ENCODE results near the gene BGLAP.
A peak's percentile ranks its signal among the peaks of the same experiment; 100 is the strongest.

Gene BGLAP

DNA sequence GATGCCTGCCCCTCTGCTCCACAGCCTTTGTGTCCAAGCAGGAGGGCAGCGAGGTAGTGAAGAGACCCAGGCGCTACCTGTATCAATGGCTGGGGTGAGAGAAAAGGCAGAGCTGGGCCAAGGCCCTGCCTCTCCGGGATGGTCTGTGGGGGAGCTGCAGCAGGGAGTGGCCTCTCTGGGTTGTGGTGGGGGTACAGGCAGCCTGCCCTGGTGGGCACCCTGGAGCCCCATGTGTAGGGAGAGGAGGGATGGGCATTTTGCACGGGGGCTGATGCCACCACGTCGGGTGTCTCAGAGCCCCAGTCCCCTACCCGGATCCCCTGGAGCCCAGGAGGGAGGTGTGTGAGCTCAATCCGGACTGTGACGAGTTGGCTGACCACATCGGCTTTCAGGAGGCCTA lies 754 bp downstream of the BGLAP start:
- no peak overlapping the region for H3K4me3 ChIP-seq (replicated peaks; ENCODE audit: low read depth, low read length)
- no peak for DNase-seq (ENCODE audit: extremely low read depth, low read depth)
- TF ChIP-seq CTCF (IDR thresholded peaks at IDR 0.05; ENCODE audit: low read depth, low read length, missing control alignments): no peak

DNA sequence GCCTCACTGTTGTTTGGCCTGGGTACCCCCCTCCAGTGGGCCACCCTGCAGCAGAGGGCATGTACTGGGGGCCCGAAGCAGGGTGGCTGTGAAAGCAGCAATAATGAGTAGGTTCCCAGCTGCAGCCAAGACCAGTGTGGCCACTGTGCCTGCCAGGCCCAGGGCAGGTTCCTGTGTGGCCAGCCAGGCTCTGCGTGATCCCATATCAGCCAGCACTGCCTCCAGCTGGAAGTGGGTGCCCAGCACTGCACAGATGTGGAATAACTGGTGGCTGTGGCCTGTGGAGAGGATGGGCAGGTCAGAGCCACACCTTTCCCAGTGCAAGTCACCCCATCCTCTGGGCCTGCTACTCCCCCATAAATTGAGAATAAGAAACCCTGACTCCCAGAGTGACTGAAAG lies 2.1 kb downstream of the BGLAP start:
- TF ChIP-seq CTCF (IDR thresholded peaks at IDR 0.05; ENCODE audit: low read depth, low read length, missing control alignments): no peak
- no peak for DNase-seq (ENCODE audit: extremely low read depth, low read depth)

GRCh38 chr1:156244712-156245111 lies 2.7 kb downstream of the BGLAP start:
- no peak for TF ChIP-seq CTCF (IDR thresholded peaks at IDR 0.05; ENCODE audit: low read depth, low read length, missing control alignments)
- no peak for DNase-seq (ENCODE audit: extremely low read depth, low read depth)
- H3K4me3 ChIP-seq (replicated peaks; ENCODE audit: low read depth, low read length): no peak overlapping the region

More for the DNA sequence above, 2.1 kb downstream of the BGLAP start:
- no peak overlapping the region for H3K4me3 ChIP-seq (replicated peaks; ENCODE audit: low read depth, low read length)

- DNase-seq (ENCODE audit: extremely low read depth, low read depth): no peak
- peak overlapping the region; percentile 27 for H3K4me3 ChIP-seq (replicated peaks; ENCODE audit: low read depth, low read length)
- TF ChIP-seq CTCF (IDR thresholded peaks at IDR 0.05; ENCODE audit: low read depth, low read length, missing control alignments): no peak
Measured at GRCh38 chr1:156245451-156246232, 3.7 kb downstream of the BGLAP start.

GRCh38 chr1:156246241-156246780 lies 4.3 kb downstream of the BGLAP start:
- H3K4me3 ChIP-seq (replicated peaks; ENCODE audit: low read depth, low read length): no peak overlapping the region
- no peak for DNase-seq (ENCODE audit: extremely low read depth, low read depth)
- TF ChIP-seq CTCF (IDR thresholded peaks at IDR 0.05; ENCODE audit: low read depth, low read length, missing control alignments): no peak

DNA sequence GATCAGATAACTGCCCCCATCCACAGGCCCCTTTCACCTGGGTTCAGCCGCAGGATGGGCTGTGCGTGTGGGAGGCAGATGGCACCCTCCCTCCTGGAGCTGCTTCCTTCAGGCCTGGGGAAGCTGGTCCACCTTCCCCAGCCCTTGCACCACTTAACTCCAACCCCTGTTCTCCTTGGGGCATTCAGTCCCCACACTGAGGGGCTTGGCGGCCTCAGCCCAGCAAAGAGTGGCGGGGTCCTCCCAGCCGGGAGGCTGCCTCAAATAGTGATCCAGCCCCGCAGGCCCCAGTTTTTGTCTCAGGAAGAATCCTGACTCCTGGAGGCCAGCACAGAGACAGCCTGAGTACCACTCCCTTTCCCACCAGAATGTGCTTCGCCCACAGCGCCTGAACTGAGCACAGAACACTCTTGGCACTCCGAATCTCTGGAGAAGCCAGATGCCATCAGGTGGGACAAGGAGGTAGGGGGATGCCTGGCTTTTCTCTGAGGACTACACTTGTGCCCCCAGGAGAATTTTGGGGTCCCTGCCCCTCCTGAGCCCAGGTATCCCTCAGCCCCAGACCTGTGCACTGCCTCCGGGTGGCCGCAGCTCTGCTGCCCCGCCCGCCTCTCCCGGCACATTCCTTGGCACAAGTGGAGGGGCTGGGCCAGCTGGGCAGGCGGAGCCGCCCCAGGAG lies 4.9 kb downstream of the BGLAP start:
- no peak for TF ChIP-seq CTCF (IDR thresholded peaks at IDR 0.05; ENCODE audit: low read depth, low read length, missing control alignments)
- no peak overlapping the region for H3K4me3 ChIP-seq (replicated peaks; ENCODE audit: low read depth, low read length)
- no peak for DNase-seq (ENCODE audit: extremely low read depth, low read depth)
